GM12875 (cell line): Measurements from ENCODE around the gene MOB3A.

ENCODE experiments used
- H3K4me3 ChIP-seq: one replicate; pipeline ENCODE4 v1.5.1; 2011; ENCODE audit warnings: low read depth, low read length, control low read depth
- CTCF ChIP-seq: IDR thresholded peaks from 2 replicates; pipeline ENCODE4 v1.5.1; 2011; ENCODE audit warnings: low read depth, mild to moderate bottlenecking, control low read depth, inconsistent platforms, low read length, moderate library complexity, borderline replicate concordance; ENCODE audit not compliant: insufficient read depth

MOB3A gene

GRCh38 chr19:2084993-2085720 lies 11.0 kb downstream of the MOB3A start:
- TF ChIP-seq CTCF: no peak
- H3K4me3 ChIP-seq: peak overlapping the region; percentile 80

GRCh38 chr19:2083174-2083854 lies 12.8 kb downstream of the MOB3A start:
- TF ChIP-seq CTCF: no peak
- peak overlapping the region; percentile 80 for H3K4me3 ChIP-seq

- TF ChIP-seq CTCF: no peak
- peak overlapping the region; percentile 80 for H3K4me3 ChIP-seq
These were observed 14.0 kb downstream of the MOB3A start for GRCh38 chr19:2081873-2082810.

- TF ChIP-seq CTCF: no peak
- peak overlapping the region; percentile 26 for H3K4me3 ChIP-seq
These were observed 15.7 kb downstream of the MOB3A start for GRCh38 chr19:2080336-2080988.

GRCh38 chr19:2079865-2080301 lies 16.2 kb downstream of the MOB3A start:
- H3K4me3 ChIP-seq: no peak overlapping the region
- no peak for TF ChIP-seq CTCF

- H3K4me3 ChIP-seq: no peak overlapping the region
- no peak for TF ChIP-seq CTCF
These were observed 16.9 kb downstream of the MOB3A start for GRCh38 chr19:2079076-2079864.
